ENCODE measurements around the gene CEP85L.
"Not testable (repeated sequence)": the region's sequence is repeated elsewhere in the genome, so short reads cannot be mapped to it uniquely, and the experiment has no call there.

The CEP85L gene

DNA sequence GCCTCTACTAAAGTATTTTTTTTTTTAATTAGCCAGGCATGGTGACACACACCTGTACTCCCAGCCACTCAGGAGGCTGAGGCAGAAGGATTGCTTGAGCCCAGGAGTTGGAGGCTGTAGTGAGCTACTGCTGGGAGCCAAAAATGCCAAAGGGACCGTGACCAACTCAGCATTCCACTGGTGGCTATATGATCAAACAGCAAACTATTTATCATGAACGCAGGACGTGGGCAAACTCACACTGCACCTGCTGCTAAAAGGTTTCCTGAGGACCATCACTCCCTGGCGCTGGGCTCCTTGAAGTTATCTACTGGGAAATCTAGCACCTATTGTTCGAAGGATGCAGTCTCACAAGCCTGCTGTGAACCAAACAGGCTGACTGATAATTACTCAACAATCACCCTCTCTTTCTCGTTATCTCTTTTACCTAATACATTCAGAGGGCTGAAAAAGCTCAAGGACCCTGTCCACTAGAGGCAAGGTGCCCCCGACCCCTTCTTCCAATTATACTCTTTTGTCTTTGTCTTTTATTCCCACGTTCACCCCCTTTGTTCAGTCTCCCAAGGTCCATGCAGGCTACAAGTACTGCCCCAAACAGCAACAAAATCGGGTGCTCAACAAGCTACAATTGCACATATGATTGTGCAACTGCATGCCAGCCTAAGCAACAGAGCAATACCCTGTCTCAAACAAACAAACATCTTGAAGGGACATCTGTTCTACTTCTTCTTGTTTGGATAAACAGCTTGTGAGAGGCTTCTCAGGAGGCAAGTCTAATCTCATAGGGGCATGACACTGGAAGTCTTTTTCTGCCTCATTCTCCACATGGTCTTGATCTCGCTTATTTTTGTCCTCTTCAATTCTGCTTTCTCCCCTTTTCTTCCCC lies 151.0 kb downstream of the CEP85L start:
- DNase-seq (ENCODE audit: low read depth), result no peak

DNA sequence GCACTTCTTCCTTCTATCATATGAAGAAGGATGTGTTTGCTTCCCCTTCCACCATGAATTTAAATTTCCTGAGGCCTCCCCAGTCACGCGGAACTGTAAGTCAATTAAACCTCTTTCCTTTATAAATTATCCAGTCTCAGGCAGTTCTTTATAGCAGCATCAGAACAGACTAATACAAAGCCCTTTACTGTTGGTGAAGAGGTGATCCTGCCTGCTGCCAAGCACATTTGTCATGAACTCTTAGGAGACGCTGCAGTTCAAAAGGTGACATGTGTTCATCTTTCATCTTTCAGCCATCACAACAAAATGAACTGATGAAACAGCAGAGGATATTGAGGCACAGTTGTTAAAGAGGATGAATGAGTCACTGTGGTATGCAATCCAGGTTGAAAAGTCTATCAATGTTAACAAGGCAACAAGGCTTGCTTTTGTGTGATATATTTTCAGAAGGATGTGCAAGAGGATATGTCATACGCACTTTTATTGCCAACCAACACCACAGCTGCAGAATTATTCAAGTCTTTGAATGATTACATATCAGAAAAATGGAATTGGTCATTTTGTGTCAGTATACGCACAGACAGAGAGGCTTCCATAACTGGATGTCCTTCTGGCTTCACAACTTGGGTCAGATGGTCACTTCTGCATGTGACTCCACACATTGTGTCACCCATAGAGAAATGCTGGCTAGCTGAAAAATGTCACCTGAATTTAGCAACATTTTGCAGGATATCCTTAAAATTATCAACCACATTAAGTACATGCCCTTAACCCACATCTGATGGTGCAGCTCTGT lies 155.7 kb downstream of the CEP85L start:
- DNase-seq (ENCODE audit: low read depth), result no peak

GRCh38 chr6:118494091-118494490 lies 157.3 kb downstream of the CEP85L start:
- no peak for DNase-seq (ENCODE audit: low read depth)

GRCh38 chr6:118489990-118490389 lies 161.4 kb downstream of the CEP85L start:
- DNase-seq (ENCODE audit: low read depth), result no peak

DNA sequence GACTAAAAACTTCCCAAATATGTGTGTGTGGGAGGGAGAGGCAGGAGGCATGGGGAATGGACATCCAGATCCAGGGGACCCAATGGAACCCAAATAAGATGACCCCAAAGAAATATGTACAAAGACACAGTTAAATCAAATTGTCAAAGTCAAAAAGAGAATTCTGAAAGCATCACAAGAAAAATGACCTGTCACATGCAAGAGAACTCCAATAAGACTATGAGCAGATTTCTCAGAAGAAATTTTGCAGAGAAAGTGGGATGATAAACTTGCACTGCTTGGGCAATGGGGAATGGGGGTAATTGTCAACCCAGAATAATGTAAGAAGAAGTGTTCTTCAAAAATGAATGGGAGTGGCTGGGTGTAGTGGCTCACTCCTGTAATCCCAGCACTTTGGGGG lies 162.8 kb downstream of the CEP85L start:
- DNase-seq (ENCODE audit: low read depth), result no peak

DNA sequence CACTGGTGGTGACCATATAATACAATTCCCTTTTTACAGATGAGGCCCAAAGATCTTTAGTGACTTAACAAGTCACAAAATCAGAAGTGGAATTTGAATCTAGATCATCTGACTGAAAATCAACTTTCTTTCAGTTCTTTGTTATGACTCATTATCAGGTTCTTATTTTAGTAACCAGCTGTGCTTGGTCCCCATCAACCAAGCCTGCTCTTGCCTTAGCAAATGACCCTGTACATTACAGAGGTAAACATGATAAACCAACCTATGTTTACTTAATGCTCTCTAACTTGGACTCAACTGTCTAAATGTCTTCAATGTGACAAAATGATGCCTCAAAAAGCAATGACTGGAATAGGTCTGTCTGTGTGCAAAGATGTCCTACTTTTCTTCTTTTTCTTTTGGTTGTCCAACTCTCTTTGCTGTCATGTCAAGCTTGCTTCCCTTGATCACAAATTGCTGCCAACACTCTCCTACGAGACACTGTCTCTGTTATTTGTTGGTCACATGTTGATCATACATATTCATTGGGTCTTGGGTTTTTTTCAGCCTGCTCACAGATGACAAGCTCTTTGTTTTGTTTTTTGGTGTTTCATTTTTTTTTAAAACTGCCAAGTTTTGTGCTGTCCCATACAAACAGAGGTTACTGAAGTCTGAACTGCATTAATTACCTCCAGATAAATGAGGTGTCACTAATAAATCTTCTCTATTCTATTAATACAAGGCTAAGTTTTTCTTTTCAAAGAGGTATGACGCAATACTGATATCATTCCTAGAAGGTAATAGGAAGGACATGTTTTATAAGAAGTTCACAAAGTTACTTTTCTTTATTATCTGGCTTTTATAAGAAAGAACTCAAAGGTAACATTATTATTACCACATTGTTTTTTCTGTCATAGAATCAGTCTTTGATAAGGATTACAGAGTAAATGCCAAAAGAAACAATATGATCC lies 165.5 kb downstream of the CEP85L start:
- DNase-seq (ENCODE audit: low read depth), result no peak

- no peak for DNase-seq (ENCODE audit: low read depth)
Measured at GRCh38 chr6:118476551-118476950, 174.8 kb downstream of the CEP85L start.

DNA sequence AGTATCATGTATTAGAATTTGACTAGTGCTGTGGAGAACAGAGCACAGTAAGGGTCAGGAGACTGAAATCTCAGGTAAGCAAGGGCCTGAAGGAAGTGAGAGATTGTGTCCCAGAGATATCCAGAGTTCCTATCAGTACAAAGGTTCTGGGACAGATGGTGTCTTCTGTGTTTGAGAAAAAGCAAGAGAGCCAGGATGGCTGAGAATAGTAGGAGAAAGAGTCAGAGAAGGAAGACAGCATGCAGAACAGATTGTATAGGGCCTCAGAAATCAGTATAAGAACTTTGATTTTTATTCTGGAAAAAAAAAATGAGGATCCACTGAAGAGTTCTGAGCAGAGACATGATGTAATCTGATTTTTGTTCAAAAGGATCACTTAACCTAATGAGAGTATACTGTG lies 178.1 kb downstream of the CEP85L start:
- no peak for DNase-seq (ENCODE audit: low read depth)

- no peak for DNase-seq (ENCODE audit: low read depth)
Measured at GRCh38 chr6:118469468-118469867, 181.9 kb downstream of the CEP85L start.

DNA sequence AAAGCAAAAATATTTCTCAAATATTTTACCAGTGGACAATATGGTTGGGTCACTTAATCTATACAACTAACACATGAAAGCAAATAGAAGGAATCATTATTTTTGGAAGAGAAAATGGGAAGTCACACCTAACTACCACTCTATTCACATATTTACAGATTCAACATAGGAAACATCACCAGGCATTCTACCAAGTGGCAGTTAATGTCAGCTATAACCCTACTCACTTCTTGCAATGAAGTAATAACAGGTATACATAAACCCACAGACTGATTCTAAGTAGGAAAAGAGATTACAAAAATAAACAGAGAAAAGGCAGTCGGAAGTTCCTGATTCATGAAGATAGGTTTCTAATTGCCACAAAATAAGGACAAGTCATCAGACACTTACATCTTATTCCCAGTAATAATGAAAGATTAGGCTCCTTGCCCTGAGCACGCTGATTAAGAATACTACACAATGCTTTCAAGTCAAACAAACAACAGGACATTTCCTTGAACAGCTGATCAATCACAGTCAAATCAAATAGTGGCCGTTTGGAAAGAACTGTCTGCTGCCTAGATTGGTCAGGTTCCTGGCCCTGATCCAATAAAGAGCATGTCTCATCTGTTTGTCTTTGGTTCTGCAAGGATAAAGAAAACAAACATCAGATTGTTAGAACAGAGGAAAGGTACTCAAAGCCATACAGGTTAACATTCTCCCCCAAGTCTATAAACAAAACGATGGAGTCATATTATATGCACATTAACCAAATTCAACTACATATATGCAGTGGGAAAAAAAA lies 182.5 kb downstream of the CEP85L start:
- no peak for DNase-seq (ENCODE audit: low read depth)

GRCh38 chr6:118467181-118467580 lies 184.2 kb downstream of the CEP85L start:
- DNase-seq (ENCODE audit: low read depth), result no peak

GRCh38 chr6:118464620-118465019 lies 186.8 kb downstream of the CEP85L start:
- DNase-seq (ENCODE audit: low read depth), result no peak

DNA sequence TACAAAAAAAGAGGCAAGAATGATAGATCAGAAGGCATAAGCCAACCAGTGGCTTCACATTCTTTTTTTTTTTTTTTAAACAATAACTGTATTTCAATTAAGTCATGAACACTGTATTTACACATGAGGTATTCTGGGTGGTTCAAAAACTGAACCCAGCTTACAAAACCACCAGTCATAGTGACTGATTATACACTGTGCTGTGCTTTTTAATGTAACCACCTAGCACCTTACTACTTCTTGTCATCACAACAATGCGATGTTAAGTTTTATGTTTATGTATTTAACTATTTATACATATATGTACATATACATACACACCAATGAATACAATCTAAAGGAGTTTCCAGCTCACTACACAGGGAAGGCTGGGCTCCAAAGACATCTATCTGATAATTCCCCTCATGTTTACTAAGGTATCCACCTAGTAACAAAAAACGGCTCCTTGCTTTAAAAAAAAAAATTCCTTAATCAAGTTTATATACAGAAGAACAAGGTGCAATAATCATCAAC lies 190.4 kb downstream of the CEP85L start:
- DNase-seq (ENCODE audit: low read depth), result no peak

GRCh38 chr6:118456982-118457381 lies 194.4 kb downstream of the CEP85L start:
- DNase-seq (ENCODE audit: low read depth), result no peak

- DNase-seq (ENCODE audit: low read depth), result no peak
Measured at GRCh38 chr6:118451839-118452238, 199.6 kb downstream of the CEP85L start.

GRCh38 chr6:118444796-118445195 lies 206.6 kb downstream of the CEP85L start:
- DNase-seq (ENCODE audit: low read depth), result no peak

DNA sequence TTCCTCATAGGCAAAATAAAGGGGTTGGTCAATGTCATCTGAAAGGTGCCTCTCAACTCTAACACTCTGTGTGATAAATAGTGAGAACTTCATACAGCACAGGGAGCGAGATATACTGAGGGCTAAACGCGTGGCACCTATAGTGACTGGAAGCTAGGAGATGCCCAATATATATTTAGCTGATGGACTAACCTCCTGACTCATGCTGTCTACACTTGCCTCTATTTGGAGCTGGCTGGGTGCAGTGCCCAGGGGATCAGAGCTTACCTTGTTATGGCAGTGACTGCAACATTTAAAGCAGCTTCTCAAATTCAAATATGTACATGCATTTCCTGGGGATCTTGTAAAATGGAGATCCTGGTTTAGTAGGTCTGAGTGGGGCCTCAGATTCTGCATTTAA lies 214.9 kb downstream of the CEP85L start:
- no peak for DNase-seq (ENCODE audit: low read depth)

- DNase-seq (ENCODE audit: low read depth), result not testable (repeated sequence)
Measured at GRCh38 chr6:118434147-118434546, 217.2 kb downstream of the CEP85L start.

DNA sequence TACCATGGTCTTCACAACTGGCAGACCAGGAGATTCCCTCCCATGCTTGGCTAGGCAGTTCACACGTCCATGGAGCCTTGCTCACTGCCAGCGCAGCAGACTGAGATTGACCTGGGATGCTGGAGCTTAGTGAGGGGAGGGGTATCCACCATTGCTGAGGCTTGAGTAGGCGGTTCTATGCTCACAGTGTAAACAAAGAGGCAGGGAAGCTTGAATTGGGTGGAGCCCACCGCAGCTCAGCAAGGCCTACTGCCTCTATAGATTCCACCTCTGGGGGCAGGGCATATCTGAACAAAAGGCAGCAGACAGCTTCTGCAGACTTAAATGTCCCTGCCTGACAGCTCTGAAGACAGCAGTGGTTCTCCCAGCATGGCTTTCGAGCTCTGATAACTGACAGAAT lies 230.1 kb downstream of the CEP85L start:
- not testable (repeated sequence) for DNase-seq (ENCODE audit: low read depth)

- no peak for DNase-seq (ENCODE audit: low read depth)
Measured at GRCh38 chr6:118419448-118420394, 231.7 kb downstream of the CEP85L start.
